Astrocyte (in vitro differentiated cells and primary cell): ENCODE results near the gene SEPTIN3. TPM values are rescaled to one million over a fixed set of nuclear protein-coding genes. Genes with fewer than 3 reads are reported as not detected.

ENCODE experiments used
- DNase-seq: peaks from one replicate; pipeline ENCODE4 v3.0.0-alpha.2; 2010; ENCODE audit warnings: low read depth
- FAIRE-seq: peaks from 2 replicates; lab custom pipeline; 2011; peaks lifted over from hg19 to GRCh38; lab: Jason Lieb, UNC
- H2AFZ ChIP-seq: 2 replicates; pipeline ENCODE4 v1.6.0; 2012; ENCODE audit warnings: low read depth, low read length, inconsistent platforms
- H3K27ac ChIP-seq: 2 replicates; pipeline ENCODE4 v1.5.1; 2011; ENCODE audit warnings: low read depth, low read length, inconsistent platforms
- H3K27me3 ChIP-seq: 2 replicates; pipeline ENCODE4 v1.6.0; 2011; ENCODE audit warnings: low read length, inconsistent platforms; ENCODE audit not compliant: insufficient read depth
- H3K36me3 ChIP-seq: 2 replicates; pipeline ENCODE4 v1.5.1; 2011; ENCODE audit warnings: low read length, inconsistent platforms; ENCODE audit not compliant: insufficient read depth
- H3K4me1 ChIP-seq: 2 replicates; pipeline ENCODE4 v1.5.1; 2011; ENCODE audit warnings: low read length, inconsistent platforms; ENCODE audit not compliant: insufficient read depth
- H3K4me2 ChIP-seq: 2 replicates; pipeline ENCODE4 v1.6.0; 2012; ENCODE audit warnings: low read length, inconsistent platforms
- H3K4me3 ChIP-seq: 2 replicates; pipeline ENCODE4 v1.5.1; 2011; ENCODE audit warnings: low read depth, mild to moderate bottlenecking, low read length, inconsistent platforms; ENCODE audit not compliant: insufficient read depth
- H3K79me2 ChIP-seq: 2 replicates; pipeline ENCODE4 v1.6.0; 2012; ENCODE audit warnings: mild to moderate bottlenecking, low read length, inconsistent platforms; ENCODE audit not compliant: insufficient read depth
- H3K9ac ChIP-seq: 2 replicates; pipeline ENCODE4 v1.6.0; 2012; ENCODE audit warnings: mild to moderate bottlenecking, low read length, inconsistent platforms
- H3K9me3 ChIP-seq: 2 replicates; pipeline ENCODE4 v1.5.1; 2012; ENCODE audit warnings: low read depth, mild to moderate bottlenecking, low read length, inconsistent platforms; ENCODE audit not compliant: insufficient read depth
- H4K20me1 ChIP-seq: 2 replicates; pipeline ENCODE4 v1.6.0; 2012; ENCODE audit warnings: low read length, inconsistent platforms; ENCODE audit not compliant: insufficient read depth
- H3K27ac Mint-ChIP-seq: one replicate; pipeline ENCODE4 v1.8.0; 2021; ENCODE audit warnings: mild to moderate bottlenecking, mixed read lengths; ENCODE audit not compliant: unreplicated experiment
- H3K27me3 Mint-ChIP-seq: one replicate; pipeline ENCODE4 v1.8.0; 2021; ENCODE audit warnings: low read depth, mixed read lengths; ENCODE audit not compliant: unreplicated experiment
- H3K36me3 Mint-ChIP-seq: one replicate; pipeline ENCODE4 v1.8.0; 2021; ENCODE audit warnings: low read depth, mixed read lengths; ENCODE audit not compliant: unreplicated experiment
- H3K4me1 Mint-ChIP-seq: one replicate; pipeline ENCODE4 v1.8.0; 2021; ENCODE audit warnings: low read depth, mixed read lengths; ENCODE audit not compliant: unreplicated experiment
- H3K4me3 Mint-ChIP-seq: one replicate; pipeline ENCODE4 v1.8.0; 2021; ENCODE audit warnings: mild to moderate bottlenecking, moderate library complexity, mixed read lengths; ENCODE audit not compliant: unreplicated experiment
- H3K9me3 Mint-ChIP-seq: one replicate; pipeline ENCODE4 v1.8.0; 2021; ENCODE audit warnings: mild to moderate bottlenecking, mixed read lengths; ENCODE audit not compliant: unreplicated experiment
- CTCF ChIP-seq: IDR thresholded peaks from 2 replicates; pipeline ENCODE4 v1.5.1; 2011; ENCODE audit warnings: low read depth, mild to moderate bottlenecking, inconsistent platforms, low read length, moderate library complexity; ENCODE audit not compliant: insufficient read depth
- EZH2 ChIP-seq: IDR thresholded peaks from 2 replicates; pipeline ENCODE4 v1.6.1; 2012; ENCODE audit warnings: mild to moderate bottlenecking, low read length, inconsistent platforms; ENCODE audit not compliant: insufficient read depth
- total RNA-seq: library from RNA; stranded (reverse); gene quantifications from 2 replicates; pipeline ENCODE4 v1.2.1, GENCODE V29; 2021

SEPTIN3 gene
- total RNA-seq, 1 donor from 2014 or later = 0.52 TPM

DNA sequence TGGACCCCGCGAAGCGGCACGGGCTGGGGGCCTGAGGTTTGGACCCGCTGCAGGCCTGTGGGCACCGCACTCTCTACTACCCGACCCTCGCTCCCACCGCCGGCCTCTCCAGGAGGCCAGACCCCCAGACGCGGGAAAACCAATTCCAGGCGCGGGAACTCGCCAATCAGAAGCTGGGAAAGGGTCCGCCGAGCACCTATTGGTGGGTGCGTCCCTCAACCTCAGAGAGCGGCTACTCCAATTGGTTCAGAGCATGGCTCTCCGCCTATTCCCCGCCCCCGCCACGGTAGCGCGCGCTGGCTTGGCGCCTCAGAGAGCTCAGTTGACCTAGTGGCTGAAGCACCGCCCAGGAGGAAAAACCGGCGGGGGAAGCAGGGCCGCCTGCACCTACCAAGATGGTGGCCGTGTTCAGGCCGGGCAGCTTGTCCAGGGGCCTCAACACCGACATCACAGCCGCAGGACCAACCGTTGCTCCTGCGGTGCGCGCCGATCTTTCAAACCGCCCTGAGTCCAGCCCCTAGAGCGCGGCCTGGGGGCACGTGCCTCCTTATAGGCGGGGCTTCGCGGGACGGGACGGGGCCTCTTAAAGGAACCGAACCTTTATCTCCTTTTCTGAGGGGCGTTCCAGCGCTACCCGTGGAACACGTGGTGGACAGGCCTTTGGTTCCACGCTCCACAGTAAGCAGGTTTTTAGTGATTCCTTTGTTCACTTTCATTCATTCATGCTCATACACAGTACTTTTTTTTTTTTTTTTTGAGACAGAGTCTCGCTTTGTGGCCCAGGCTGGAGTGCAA, 22.4 kb upstream of the SEPTIN3 start, which contains the start of gene CENPM:
TSS of gene CENPM (minus strand) at position 524 of the 795 bp plus-strand sequence. CDS start at position 448, 76 bp downstream.
- Histone ChIP-seq H3K4me1 (peaks cover 19% of the 10 kb centered on the region), H3K36me3 (peaks cover 4% of the 10 kb centered on the region), H3K27me3 (no peaks in the 10 kb centered on the region), H3K79me2 (peaks cover 7% of the 10 kb centered on the region), H3K4me2 (peak within 1 kb of the TSS; percentile 96), H3K9me3 (no peaks in the 10 kb centered on the region), H3K27ac (peak within 1 kb of the TSS; percentile 73), H4K20me1 (peaks cover 6% of the 10 kb centered on the region), H3K4me3 (peak within 1 kb of the TSS; percentile 82), H3K9ac (peak within 1 kb of the TSS; percentile 80), H2AFZ (peak within 1 kb of the TSS; percentile 99)
- Mint-ChIP-seq H3K27ac (peak within 1 kb of the TSS; percentile 26), H3K9me3 (peaks cover 2% of the 10 kb centered on the region), H3K27me3 (peaks cover 3% of the 10 kb centered on the region), H3K36me3 (no peaks in the 10 kb centered on the region), H3K4me1 (peaks cover 4% of the 10 kb centered on the region), H3K4me3 (peak within 1 kb of the TSS; percentile 86)
- DNase-seq = peak; percentile 82
- TF ChIP-seq EZH2 = no peak
- no peak for TF ChIP-seq CTCF
- no peak for FAIRE-seq

DNA sequence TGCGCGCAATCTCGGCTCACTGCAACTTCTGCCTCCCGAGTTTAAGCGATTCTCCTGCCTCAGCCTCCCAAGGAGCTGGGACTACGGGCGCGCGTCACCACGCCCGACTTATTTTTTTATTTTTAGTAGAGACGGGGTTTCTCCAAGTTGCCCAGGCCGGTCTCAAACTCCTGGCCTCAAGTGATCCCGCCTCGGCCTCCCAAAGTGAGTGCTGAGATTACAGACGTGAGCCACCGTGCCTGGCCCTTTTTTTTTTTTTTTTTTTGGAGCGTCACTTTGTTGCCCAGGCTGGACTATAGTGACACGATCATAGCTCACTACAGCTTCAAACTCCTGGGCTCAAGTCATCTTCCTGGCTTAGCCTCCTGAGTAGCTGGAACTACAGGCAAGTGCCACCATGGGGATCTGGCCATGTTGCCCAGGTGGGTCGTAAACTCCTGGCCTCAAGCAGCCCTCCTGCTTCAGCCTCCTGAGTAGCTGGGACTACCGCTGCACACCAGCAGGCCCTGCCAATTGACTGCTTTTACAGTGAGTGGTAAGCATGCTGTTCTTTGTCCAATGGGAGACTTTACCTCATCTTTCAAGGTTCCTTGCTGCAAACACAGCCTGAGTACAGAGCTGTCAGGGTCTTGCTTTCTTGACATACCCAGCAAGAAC, 21.7 kb upstream of the SEPTIN3 start:
- Mint-ChIP-seq H3K9me3 (peaks cover 2% of the 10 kb centered on the region), H3K36me3 (no peaks in the 10 kb centered on the region), H3K27me3 (peaks cover 3% of the 10 kb centered on the region), H3K4me1 (peaks cover 4% of the 10 kb centered on the region), H3K4me3 (peak overlapping the region; percentile 86), H3K27ac (peak overlapping the region; percentile 26)
- H3K4me3 ChIP-seq = peak overlapping the region; percentile 82
- H2AFZ ChIP-seq = peak overlapping the region; percentile 99
- peak overlapping the region; percentile 80 for H3K9ac ChIP-seq
- H3K4me2 ChIP-seq = peak overlapping the region; percentile 96
- no peaks in the 10 kb centered on the region for H3K9me3 ChIP-seq
- DNase-seq (no peak), FAIRE-seq (no peak)
- peaks cover 6% of the 10 kb centered on the region for H4K20me1 ChIP-seq
- H3K79me2 ChIP-seq = peaks cover 7% of the 10 kb centered on the region
- H3K4me1 ChIP-seq = peaks cover 19% of the 10 kb centered on the region
- no peaks in the 10 kb centered on the region for H3K27me3 ChIP-seq
- H3K36me3 ChIP-seq = peaks cover 4% of the 10 kb centered on the region
- TF ChIP-seq CTCF (no peak), EZH2 (no peak)
- H3K27ac ChIP-seq = no peak overlapping the region
